Retinal pigment epithelial cell (primary cell): Measurements from ENCODE around the gene LY6G6C.

Experiments used
- DNase-seq: peaks from one replicate; pipeline ENCODE4 v3.0.0-alpha.2; 2010; ENCODE audit warnings: low read depth
- H3K4me3 ChIP-seq: 2 replicates; pipeline ENCODE4 v1.5.1; 2011; ENCODE audit warnings: mild to moderate bottlenecking, low read length, control low read depth, moderate library complexity
- CTCF ChIP-seq: conservative IDR thresholded peaks from 2 replicates; pipeline ENCODE4 v1.5.1; 2011; ENCODE audit warnings: low read depth, low read length, control low read depth, inconsistent platforms

Gene LY6G6C

GRCh38 chr6:31725502-31726350, 4.2 kb upstream of the LY6G6C start:
- no peak for TF ChIP-seq CTCF
- DNase-seq, result no peak
- H3K4me3 ChIP-seq, result no peak overlapping the region

GRCh38 chr6:31723980-31724691, 2.6 kb upstream of the LY6G6C start:
- no peak for TF ChIP-seq CTCF
- H3K4me3 ChIP-seq, result no peak overlapping the region
- no peak for DNase-seq

- H3K4me3 ChIP-seq, result no peak within 1 kb of the TSS
- TF ChIP-seq CTCF, result no peak
- DNase-seq, result no peak
Observed at GRCh38 chr6:31723245-31723979, 1.9 kb upstream of the LY6G6C start, which contains the start of gene MPIG6B. Gene MPIG6B, plus strand, starts transcription at chr6:31723373. Its CDS starts 11 bp downstream, at chr6:31723384.

GRCh38 chr6:31722173-31722572, 627 bp upstream of the LY6G6C start:
- DNase-seq, result no peak
- TF ChIP-seq CTCF, result no peak
- H3K4me3 ChIP-seq, result no peak overlapping the region

- TF ChIP-seq CTCF, result no peak
- no peak for DNase-seq
- H3K4me3 ChIP-seq, result no peak overlapping the region
Observed at GRCh38 chr6:31720196-31720770, 1.3 kb downstream of the LY6G6C start.

GRCh38 chr6:31719001-31719400, 2.5 kb downstream of the LY6G6C start:
- no peak for DNase-seq
- H3K4me3 ChIP-seq, result no peak overlapping the region
- no peak for TF ChIP-seq CTCF
